GM20431 (cell line): ENCODE results near the gene NUTM1.
"Not testable (repeated sequence)": the region's sequence is repeated elsewhere in the genome, so short reads cannot be mapped to it uniquely, and the experiment has no call there.

Experiments used
- in situ Hi-C: fragments of 300-500 bp; cut with MseI, MboI; formaldehyde crosslinking; loops from one replicate; pipeline ENCODE4 v1.15.0; 2020; ENCODE audit warnings: low sequenced_read_pairs; ENCODE audit not compliant: unreplicated experiment

NUTM1 gene

GRCh38 chr15:34403160-34403598 lies 60.1 kb downstream of the NUTM1 start:
- in situ Hi-C loops, result not testable (repeated sequence)

GRCh38 chr15:34403899-34404298 lies 60.8 kb downstream of the NUTM1 start:
- in situ Hi-C loops, result not testable (repeated sequence)
